Measurements from ENCODE around the gene CCDC83. TPM values are rescaled to one million over a fixed set of nuclear protein-coding genes. Genes with fewer than 3 reads are reported as not detected.

Gene CCDC83
- total and polyA plus RNA-seq, 9 of the 15 experiments (the other 6 are each of a cell fraction or from before 2014, with no cell fraction given) = not detected

DNA sequence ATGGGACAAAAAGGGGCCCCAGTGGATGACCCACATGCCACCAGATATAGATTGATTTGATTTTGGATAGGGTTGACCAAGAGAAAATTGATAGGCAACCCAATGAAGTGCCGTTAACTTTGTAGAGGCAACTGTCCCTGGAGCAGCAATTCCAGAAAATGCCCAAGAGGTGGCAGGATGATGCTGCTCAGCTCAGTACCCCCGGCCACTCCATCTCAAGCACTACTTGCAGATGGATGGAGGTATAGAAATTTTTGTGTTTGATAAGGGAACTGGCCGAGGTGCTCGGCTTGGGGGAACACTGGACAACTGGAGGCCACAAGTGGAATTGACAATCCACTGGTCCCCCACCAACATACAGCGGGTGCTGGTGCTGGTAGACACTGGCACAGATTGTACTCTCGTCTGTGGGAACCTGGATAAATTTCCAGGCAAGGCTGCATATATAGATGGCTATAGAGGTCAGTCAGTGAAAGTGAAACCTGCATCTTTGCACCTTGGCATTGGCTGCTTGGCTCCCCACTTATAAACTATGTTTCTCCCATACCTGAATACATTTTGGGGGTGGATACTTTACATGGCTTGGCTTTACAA is 86.3 kb downstream of the CCDC83 start:
- intact Hi-C loops (cut with micrococcal nuclease) (loop anchor here (1.0 to 5.0 kb wide), 4 partner anchors 87 to 476 kb away; partner anchors contain the start of gene CCDC83), in situ Hi-C loops (cut with MboI) (no loop called here)
- Histone ChIP-seq H3K9me3 (replicated peaks; ENCODE audit: control insufficient read depth, insufficient read depth, low read depth, low read length) (no peaks in the 10 kb centered on the region; the same call in 1 of the 2 replicates), H3K4me3 (no peak overlapping the region), H2AFZ (ENCODE audit: low read depth, low read length) (no peak overlapping the region), H3K27ac (ENCODE audit: extremely low read depth, low read depth, low read length) (no peak overlapping the region), H3K27me3 (ENCODE audit: control insufficient read depth in 2 of 2, insufficient read depth in 2 of 2, low read length in 2 of 2) (no peaks in the 10 kb centered on the region), H3K9ac (ENCODE audit: insufficient read depth in 1 of 2, low read depth in 2 of 2, low read length in 2 of 2) (no peak overlapping the region), H3K4me1 (replicated peaks in 1 of 2; ENCODE audit: control insufficient read depth in 2 of 2, insufficient read depth in 2 of 2, low read length in 2 of 2) (no peaks in the 10 kb centered on the region; a peak in 1 of 5 replicates), H3K79me2 (ENCODE audit: control insufficient read depth, insufficient read depth, low read length) (no peaks in the 10 kb centered on the region), H3K4me2 (ENCODE audit: insufficient read depth, low read length) (no peak overlapping the region), H3K9me1 (ENCODE audit: control insufficient read depth, insufficient read depth, low read length) (no peaks in the 10 kb centered on the region), H3K36me3 (ENCODE audit: control insufficient read depth, insufficient read depth, low read length) (no peaks in the 10 kb centered on the region), H4K20me1 (replicated peaks; ENCODE audit: control insufficient read depth, insufficient read depth, low read length) (no peaks in the 10 kb centered on the region)
- ChIA-PET CTCF (ENCODE audit: low intra/inter-chr PET ratio) (interaction anchor here (0.7 to 2.1 kb wide), 2 partner anchors 277 to 351 kb away, joined by 4 to 7 read pairs; no protein-coding TSS in a partner anchor), POLR2A (interaction anchor here (1.0 kb wide), 1 partner anchor 10 kb away, joined by 4 read pairs; no protein-coding TSS in a partner anchor)
- DNase-seq (ENCODE audit: extremely low read depth in 1 of 4, low spot score in 3 of 4) = peak; percentile 38 to 69 (median 52)
- BruUV-seq (replicated peaks) = no TSS peak
- peak; percentile 92 for ATAC-seq
- 17% methylated on average over 6 of the region's 6 CpGs for WGBS (ENCODE audit: insufficient coverage, low coverage, missing lambda C conversion rate)
- peak; percentile 85 for FAIRE-seq
- TF ChIP-seq OTX1 (CRISPR knock-in tag; IDR thresholded peaks at IDR 0.05) = no peak
- TF ChIP-seq ZNF696 (CRISPR knock-in tag; conservative IDR thresholded peaks at IDR 0.05) = no peak
- no peak for TF ChIP-seq MYC (IDR thresholded peaks at IDR 0.05; ENCODE audit: low read depth, low read length)
- no peak for TF ChIP-seq MYC (CRISPR knock-in tag; IDR thresholded peaks at IDR 0.05; ENCODE audit: borderline replicate concordance, low read depth)
- no peak for TF ChIP-seq ATF7 (IDR thresholded peaks at IDR 0.05)
- no peak for TF ChIP-seq FOXO4 (CRISPR knock-in tag; IDR thresholded peaks at IDR 0.05)
- TF ChIP-seq, protein P1, sequence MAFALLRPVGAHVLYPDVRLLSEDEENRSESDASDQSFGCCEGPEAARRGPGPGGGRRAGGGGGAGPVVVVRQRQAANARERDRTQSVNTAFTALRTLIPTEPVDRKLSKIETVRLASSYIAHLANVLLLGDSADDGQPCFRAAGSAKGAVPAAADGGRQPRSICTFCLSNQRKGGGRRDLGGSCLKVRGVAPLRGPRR (CRISPR knock-in tag; IDR thresholded peaks at IDR 0.05) = no peak
- TF ChIP-seq CHD1 (IDR thresholded peaks at IDR 0.05; ENCODE audit: low read length) = no peak
- TF ChIP-seq NCOA4 (IDR thresholded peaks at IDR 0.05; ENCODE audit: partially characterized antibody) = no peak
- TF ChIP-seq BHLHE40 (IDR thresholded peaks at IDR 0.05; ENCODE audit: low read length) = no peak
- TF ChIP-seq, protein P2, sequence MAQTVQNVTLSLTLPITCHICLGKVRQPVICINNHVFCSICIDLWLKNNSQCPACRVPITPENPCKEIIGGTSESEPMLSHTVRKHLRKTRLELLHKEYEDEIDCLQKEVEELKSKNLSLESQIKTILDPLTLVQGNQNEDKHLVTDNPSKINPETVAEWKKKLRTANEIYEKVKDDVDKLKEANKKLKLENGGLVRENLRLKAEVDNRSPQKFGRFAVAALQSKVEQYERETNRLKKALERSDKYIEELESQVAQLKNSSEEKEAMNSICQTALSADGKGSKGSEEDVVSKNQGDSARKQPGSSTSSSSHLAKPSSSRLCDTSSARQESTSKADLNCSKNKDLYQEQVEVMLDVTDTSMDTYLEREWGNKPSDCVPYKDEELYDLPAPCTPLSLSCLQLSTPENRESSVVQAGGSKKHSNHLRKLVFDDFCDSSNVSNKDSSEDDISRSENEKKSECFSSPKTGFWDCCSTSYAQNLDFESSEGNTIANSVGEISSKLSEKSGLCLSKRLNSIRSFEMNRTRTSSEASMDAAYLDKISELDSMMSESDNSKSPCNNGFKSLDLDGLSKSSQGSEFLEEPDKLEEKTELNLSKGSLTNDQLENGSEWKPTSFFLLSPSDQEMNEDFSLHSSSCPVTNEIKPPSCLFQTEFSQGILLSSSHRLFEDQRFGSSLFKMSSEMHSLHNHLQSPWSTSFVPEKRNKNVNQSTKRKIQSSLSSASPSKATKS (CRISPR knock-in tag; IDR thresholded peaks at IDR 0.05) = no peak
- no peak for TF ChIP-seq UBTF (IDR thresholded peaks at IDR 0.05; ENCODE audit: borderline replicate concordance in 1 of 2, low read depth in 2 of 2, low read length in 2 of 2)
- TF ChIP-seq ZNF778 (CRISPR knock-in tag; IDR thresholded peaks at IDR 0.05) = no peak
- TF ChIP-seq POLR2A (conservative IDR thresholded peaks at IDR 0.05) = no peak
- TF ChIP-seq MCM7 (IDR thresholded peaks at IDR 0.05) = no peak
- TF ChIP-seq BRF1 (IDR thresholded peaks at IDR 0.05; ENCODE audit: borderline replicate concordance, extremely low read depth, insufficient read length) = no peak
- TF ChIP-seq EGR1 (conservative IDR thresholded peaks at IDR 0.05) = no peak
- TF ChIP-seq CC2D1A (IDR thresholded peaks at IDR 0.05) = 0 out of 2 replicates have a peak, but pooled peaks have one; percentile 20

Measured in K562 (cell line).